ENCODE data around the gene NAGPA. TPM values are rescaled to one million over a fixed set of nuclear protein-coding genes. Genes with fewer than 3 reads are reported as not detected.

Gene NAGPA
- total RNA-seq, 2 experiments from 2014 or later, result 10.1 to 11.3 TPM

DNA sequence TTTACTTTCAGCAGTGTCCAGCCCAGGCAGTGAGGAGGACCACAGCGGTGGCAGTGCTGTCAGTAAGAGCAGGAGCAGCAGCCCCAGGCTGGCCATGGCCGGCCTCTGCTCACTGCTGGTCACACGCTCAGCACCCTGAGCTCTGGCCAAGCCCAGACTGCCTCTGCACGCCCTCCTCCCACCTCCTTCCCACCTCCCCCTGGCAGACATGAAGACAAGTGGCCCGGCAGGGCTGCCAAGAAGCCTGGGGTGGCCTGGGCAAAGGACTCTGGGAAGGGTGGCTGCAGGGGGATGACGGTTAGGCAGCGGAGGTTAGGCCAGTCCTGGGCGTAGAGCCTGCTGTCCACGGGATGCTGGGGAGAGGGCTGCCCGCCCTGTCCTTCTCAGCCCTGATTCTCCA lies 32.1 kb upstream of the NAGPA start, which contains the start of gene C16orf89:
Gene C16orf89, minus strand, starts transcription at position 144 of the 400 bp plus-strand sequence. Its CDS starts 48 bp downstream, at position 96.
- Mint-ChIP-seq H3K36me3 (ENCODE audit: low read depth) (no peaks in the 10 kb centered on the region), H3K27me3 (no peaks in the 10 kb centered on the region), H3K9me3 (no peaks in the 10 kb centered on the region), H3K4me1 (ENCODE audit: low read depth) (peaks cover 2% of the 10 kb centered on the region), H3K4me3 (no peak within 1 kb of the TSS), H3K27ac (no peak within 1 kb of the TSS)
- POLR2A ChIA-PET, result interaction anchor here (0.7 to 1.1 kb wide), 2 partner anchors 32 to 33 kb away, joined by 3 read pairs; partner anchors contain the start of gene NAGPA
- TF ChIP-seq, protein P1, sequence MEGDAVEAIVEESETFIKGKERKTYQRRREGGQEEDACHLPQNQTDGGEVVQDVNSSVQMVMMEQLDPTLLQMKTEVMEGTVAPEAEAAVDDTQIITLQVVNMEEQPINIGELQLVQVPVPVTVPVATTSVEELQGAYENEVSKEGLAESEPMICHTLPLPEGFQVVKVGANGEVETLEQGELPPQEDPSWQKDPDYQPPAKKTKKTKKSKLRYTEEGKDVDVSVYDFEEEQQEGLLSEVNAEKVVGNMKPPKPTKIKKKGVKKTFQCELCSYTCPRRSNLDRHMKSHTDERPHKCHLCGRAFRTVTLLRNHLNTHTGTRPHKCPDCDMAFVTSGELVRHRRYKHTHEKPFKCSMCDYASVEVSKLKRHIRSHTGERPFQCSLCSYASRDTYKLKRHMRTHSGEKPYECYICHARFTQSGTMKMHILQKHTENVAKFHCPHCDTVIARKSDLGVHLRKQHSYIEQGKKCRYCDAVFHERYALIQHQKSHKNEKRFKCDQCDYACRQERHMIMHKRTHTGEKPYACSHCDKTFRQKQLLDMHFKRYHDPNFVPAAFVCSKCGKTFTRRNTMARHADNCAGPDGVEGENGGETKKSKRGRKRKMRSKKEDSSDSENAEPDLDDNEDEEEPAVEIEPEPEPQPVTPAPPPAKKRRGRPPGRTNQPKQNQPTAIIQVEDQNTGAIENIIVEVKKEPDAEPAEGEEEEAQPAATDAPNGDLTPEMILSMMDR (IDR thresholded peaks at IDR 0.05), result no peak
- CTCF ChIA-PET, result interaction anchor here (1.6 kb wide), 1 partner anchor 9 kb away, joined by 4 read pairs; no protein-coding TSS in a partner anchor
- no peak for DNase-seq
- intact Hi-C loops (cut with micrococcal nuclease), result no loop called here
- ATAC-seq, result no peak

DNA sequence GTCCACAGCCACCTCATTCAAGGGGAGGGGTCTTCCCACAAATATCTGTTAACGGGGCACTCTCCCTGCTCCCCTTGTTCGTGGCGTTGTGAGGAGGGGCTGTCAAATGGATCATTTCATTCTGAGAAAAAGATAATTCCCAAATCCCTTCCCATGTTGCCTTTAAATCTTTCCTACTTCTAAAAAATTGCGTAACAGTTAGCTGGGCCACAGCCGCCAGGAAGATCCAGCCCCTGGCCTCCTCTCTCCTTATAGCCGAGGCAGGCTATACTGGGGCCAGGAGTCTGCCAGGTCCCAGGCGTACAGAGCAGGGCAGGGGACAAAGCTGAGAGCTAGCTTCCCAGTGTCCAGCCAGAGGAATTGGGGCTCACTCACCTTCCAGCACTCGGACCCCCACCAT lies 31.6 kb upstream of the NAGPA start:
- H3K27ac Mint-ChIP-seq, result no peak overlapping the region
- intact Hi-C loops (cut with micrococcal nuclease), result no loop called here
- no peaks in the 10 kb centered on the region for H3K27me3 Mint-ChIP-seq
- no peaks in the 10 kb centered on the region for H3K9me3 Mint-ChIP-seq
- ATAC-seq (no peak), DNase-seq (no peak)
- TF ChIP-seq, protein P1 (IDR thresholded peaks at IDR 0.05), result no peak
- CTCF ChIA-PET, result interaction anchor here (1.6 kb wide), 1 partner anchor 9 kb away, joined by 4 read pairs; no protein-coding TSS in a partner anchor
- no peaks in the 10 kb centered on the region for H3K4me1 Mint-ChIP-seq (ENCODE audit: low read depth)
- no peaks in the 10 kb centered on the region for H3K36me3 Mint-ChIP-seq (ENCODE audit: low read depth)
- POLR2A ChIA-PET, result interaction anchor here (1.1 kb wide), 1 partner anchor 32 kb away, joined by 3 read pairs; no protein-coding TSS in a partner anchor
- H3K4me3 Mint-ChIP-seq, result no peak overlapping the region

DNA sequence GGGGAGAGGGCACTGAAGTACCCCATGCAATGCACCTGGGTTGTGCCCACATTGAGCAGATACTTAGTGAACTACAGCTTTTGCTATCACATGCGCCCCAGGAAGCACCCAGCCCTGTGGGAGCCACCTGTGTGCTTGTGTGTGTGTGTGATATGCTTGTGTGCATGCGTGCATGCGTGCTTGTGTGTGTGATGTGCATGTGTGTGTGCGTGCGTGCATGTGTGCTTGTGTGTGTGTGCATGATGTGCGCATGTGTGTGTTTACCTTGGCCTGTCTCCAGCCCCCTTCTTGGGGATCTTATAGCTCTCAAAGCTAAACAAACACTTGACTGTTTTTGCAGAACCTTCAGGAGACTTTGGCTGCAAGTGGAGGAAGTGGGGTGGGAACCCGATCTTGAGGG lies 31.2 kb upstream of the NAGPA start:
- H3K27me3 Mint-ChIP-seq, result no peaks in the 10 kb centered on the region
- no peak overlapping the region for H3K4me3 Mint-ChIP-seq
- ATAC-seq (no peak), DNase-seq (no peak)
- H3K36me3 Mint-ChIP-seq (ENCODE audit: low read depth), result no peaks in the 10 kb centered on the region
- CTCF ChIA-PET, result interaction anchor here (1.6 kb wide), 1 partner anchor 9 kb away, joined by 4 read pairs; no protein-coding TSS in a partner anchor
- POLR2A ChIA-PET, result interaction anchor here (1.1 kb wide), 1 partner anchor 32 kb away, joined by 3 read pairs; no protein-coding TSS in a partner anchor
- TF ChIP-seq, protein P1 (IDR thresholded peaks at IDR 0.05), result no peak
- intact Hi-C loops (cut with micrococcal nuclease), result no loop called here
- H3K4me1 Mint-ChIP-seq (ENCODE audit: low read depth), result no peaks in the 10 kb centered on the region
- H3K27ac Mint-ChIP-seq, result no peak overlapping the region
- H3K9me3 Mint-ChIP-seq, result no peaks in the 10 kb centered on the region

DNA sequence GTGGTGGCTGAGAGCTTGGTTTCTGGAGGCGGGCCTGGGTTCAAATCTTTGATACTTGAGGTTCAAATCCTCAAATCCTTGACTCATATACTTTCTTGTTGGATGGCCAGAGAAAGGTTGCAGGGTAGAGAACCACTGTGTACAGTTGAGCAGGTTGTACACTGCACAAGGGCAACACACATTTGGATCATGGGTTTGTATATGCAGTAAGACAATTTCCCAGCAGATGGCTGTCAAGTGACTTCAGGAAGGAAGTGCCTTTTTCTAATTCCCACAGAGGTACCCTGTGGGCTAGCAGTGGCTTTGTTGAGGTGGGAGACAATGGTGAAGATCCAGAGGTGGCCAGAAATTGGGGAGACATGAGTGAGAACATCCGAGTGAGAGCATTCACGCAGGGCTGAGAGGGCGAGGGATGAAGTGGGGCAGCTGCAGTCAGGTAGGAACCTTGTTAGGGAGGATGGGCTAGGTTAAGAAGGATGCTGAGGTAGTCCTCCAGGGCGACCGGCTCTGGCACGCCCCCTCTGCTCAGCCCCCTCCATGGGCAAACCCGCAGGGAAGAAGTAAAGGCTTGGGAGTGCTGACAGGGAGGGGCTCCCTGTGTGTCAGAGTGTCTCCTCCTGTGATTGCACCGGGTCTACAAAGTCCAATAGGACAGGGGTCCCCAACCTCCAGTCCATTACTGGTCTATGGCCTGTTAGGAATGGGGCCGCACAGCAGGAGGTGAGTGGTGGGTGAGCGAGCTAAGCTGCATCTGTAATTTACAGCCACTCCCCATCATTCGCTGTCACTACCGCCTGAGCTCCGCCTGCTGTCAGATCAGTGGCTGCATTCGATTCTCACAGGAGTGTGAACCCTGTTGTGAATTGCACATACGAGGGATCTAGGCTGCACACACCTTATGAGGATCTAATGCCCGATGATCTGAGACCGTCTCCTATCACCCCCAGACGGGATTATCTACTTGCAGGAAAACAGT lies 29.3 kb upstream of the NAGPA start:
- ChIA-PET CTCF (no interaction called here), POLR2A (no interaction called here)
- Mint-ChIP-seq H3K36me3 (ENCODE audit: low read depth) (no peaks in the 10 kb centered on the region), H3K9me3 (no peaks in the 10 kb centered on the region), H3K27me3 (no peaks in the 10 kb centered on the region), H3K4me1 (ENCODE audit: low read depth) (no peaks in the 10 kb centered on the region), H3K27ac (no peak overlapping the region), H3K4me3 (no peak overlapping the region)
- DNase-seq (no peak), ATAC-seq (no peak)
- TF ChIP-seq, protein P1 (IDR thresholded peaks at IDR 0.05), result no peak
- intact Hi-C loops (cut with micrococcal nuclease), result no loop called here

DNA sequence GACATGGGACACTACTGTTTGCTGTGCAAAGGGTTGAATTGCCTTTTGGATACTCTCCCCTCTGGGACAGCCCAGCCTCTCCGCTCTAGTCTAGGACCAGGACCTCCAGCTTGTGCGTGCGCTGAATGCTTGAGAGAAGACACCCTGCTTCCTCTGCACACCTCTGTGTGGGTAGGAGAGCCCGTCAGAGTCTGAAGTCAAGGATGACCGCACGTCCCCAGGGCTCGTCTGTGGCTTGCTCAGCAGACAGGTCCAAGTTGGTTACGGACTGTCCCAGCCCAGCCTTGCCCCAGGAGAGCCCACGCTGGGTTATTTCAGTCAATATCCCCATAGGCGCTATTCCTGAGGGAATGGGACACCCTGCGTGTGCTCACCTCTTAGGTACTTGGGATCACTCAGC lies 28.3 kb upstream of the NAGPA start:
- ChIA-PET CTCF (no interaction called here), POLR2A (no interaction called here)
- Mint-ChIP-seq H3K4me1 (ENCODE audit: low read depth) (no peaks in the 10 kb centered on the region), H3K4me3 (no peak overlapping the region), H3K27ac (no peak overlapping the region), H3K9me3 (no peaks in the 10 kb centered on the region), H3K36me3 (ENCODE audit: low read depth) (no peaks in the 10 kb centered on the region), H3K27me3 (no peaks in the 10 kb centered on the region)
- no peak for ATAC-seq
- TF ChIP-seq, protein P1 (IDR thresholded peaks at IDR 0.05), result no peak
- intact Hi-C loops (cut with micrococcal nuclease), result no loop called here
- DNase-seq, result no peak

Measured in activated CD8-positive, alpha-beta T cell treated with anti-CD3 and anti-CD28 coated beads for 36 hours (primary cell).